SK-N-SH (cell line): ENCODE measurements around the gene PLK1. TPM values are rescaled to one million over a fixed set of nuclear protein-coding genes. Genes with fewer than 3 reads are reported as not detected.

Source experiments
- CHD2 ChIP-seq: fragments of 150-350 bp; IDR thresholded peaks from 2 replicates; pipeline ENCODE4 v1.6.1; 2018; ENCODE audit warnings: low read length; ENCODE audit not compliant: partially characterized antibody
- FOSL2 ChIP-seq: IDR thresholded peaks from 2 replicates; pipeline ENCODE4 v1.4.0; 2012; ENCODE audit warnings: low read depth, mild to moderate bottlenecking, moderate library complexity, borderline replicate concordance
- GABPA ChIP-seq: IDR thresholded peaks from 2 replicates; pipeline ENCODE4 v1.4.0; 2012; ENCODE audit warnings: low read depth, mild to moderate bottlenecking
- GATA2 ChIP-seq: sonication (generic); formaldehyde crosslinking; IDR thresholded peaks from 2 replicates; pipeline ENCODE4 v1.5.0; 2020; ENCODE audit warnings: mild to moderate bottlenecking, missing genetic modification reagents
- JUND ChIP-seq: IDR thresholded peaks from 2 replicates; pipeline ENCODE4 v1.4.0; 2012
- MEF2A ChIP-seq: IDR thresholded peaks from 2 replicates; pipeline ENCODE4 v1.4.0; 2012; ENCODE audit warnings: low read depth, borderline replicate concordance
- MXI1 ChIP-seq: IDR thresholded peaks from 2 replicates; pipeline ENCODE4 v1.6.1; 2012; ENCODE audit warnings: mild to moderate bottlenecking, low read depth, low read length, improper control_type of control experiment
- NRF1 ChIP-seq: IDR thresholded peaks from 2 replicates; pipeline ENCODE4 v1.6.1; 2012; ENCODE audit warnings: low read depth, mild to moderate bottlenecking, low read length
- POLR2AphosphoS5 ChIP-seq: IDR thresholded peaks from 2 replicates; pipeline ENCODE4 v1.6.1; 2012; ENCODE audit warnings: low read depth, low read length
- RAD21 ChIP-seq: IDR thresholded peaks from 2 replicates; pipeline ENCODE4 v1.6.1; 2012; ENCODE audit warnings: mild to moderate bottlenecking, low read length
- RXRA ChIP-seq: IDR thresholded peaks from 2 replicates; pipeline ENCODE4 v1.4.0; 2012; ENCODE audit warnings: low read depth, mild to moderate bottlenecking, borderline replicate concordance
- SMC3 ChIP-seq: IDR thresholded peaks from 2 replicates; pipeline ENCODE4 v1.6.1; 2012; ENCODE audit warnings: low read depth, low read length, improper control_type of control experiment
- TAF1 ChIP-seq: IDR thresholded peaks from 2 replicates; pipeline ENCODE4 v1.6.1; 2012; ENCODE audit warnings: low read depth, mild to moderate bottlenecking, low read length, moderate library complexity, borderline replicate concordance
- USF1 ChIP-seq: IDR thresholded peaks from 2 replicates; pipeline ENCODE4 v1.4.0; 2012; ENCODE audit warnings: low read depth, borderline replicate concordance
- YY1 ChIP-seq: IDR thresholded peaks from 2 replicates; pipeline ENCODE4 v1.4.0; 2012; ENCODE audit warnings: low read depth, mild to moderate bottlenecking
- polyA plus RNA-seq, 3 experiments: library from polyadenylated mRNA; depleted of rRNA; stranded (reverse); fragments of >200 nt; gene quantifications; 2 replicates each; pipeline ENCODE4 v1.2.3, GENCODE V29; 2012
- TF ChIP-seq, protein P1 (sequence below): IDR thresholded peaks from 2 replicates; pipeline ENCODE4 v1.4.0; 2012; ENCODE audit warnings: low read depth, borderline replicate concordance
- TF ChIP-seq, protein P2 (sequence below): IDR thresholded peaks from 2 replicates; pipeline ENCODE4; 2012
- TF ChIP-seq, protein P3 (sequence below): fragments of 150-350 bp; IDR thresholded peaks from 2 replicates; pipeline ENCODE4 v1.6.1; 2017; ENCODE audit warnings: antibody characterized with exemption, low read length, low read depth, borderline replicate concordance

Gene PLK1
- polyA plus RNA-seq, 1 of the 3 experiments (the other 2 are of a cell fraction): 68.7 TPM

- TF ChIP-seq USF1 (peak; percentile 93), YY1 (peak; percentile 79), GATA2 (CRISPR knock-in tag) (no peak), JUND (no peak), MXI1 (peak; percentile 69), GABPA (peak; percentile 89), TAF1 (peak; percentile 73), FOSL2 (no peak), RXRA (no peak), RAD21 (no peak), POLR2AphosphoS5 (peak; percentile 70; the same call in 1 of the 2 replicates), MEF2A (no peak), NRF1 (peak; percentile 93), SMC3 (no peak), CHD2 (peak; percentile 88)
- TF ChIP-seq, protein P1, sequence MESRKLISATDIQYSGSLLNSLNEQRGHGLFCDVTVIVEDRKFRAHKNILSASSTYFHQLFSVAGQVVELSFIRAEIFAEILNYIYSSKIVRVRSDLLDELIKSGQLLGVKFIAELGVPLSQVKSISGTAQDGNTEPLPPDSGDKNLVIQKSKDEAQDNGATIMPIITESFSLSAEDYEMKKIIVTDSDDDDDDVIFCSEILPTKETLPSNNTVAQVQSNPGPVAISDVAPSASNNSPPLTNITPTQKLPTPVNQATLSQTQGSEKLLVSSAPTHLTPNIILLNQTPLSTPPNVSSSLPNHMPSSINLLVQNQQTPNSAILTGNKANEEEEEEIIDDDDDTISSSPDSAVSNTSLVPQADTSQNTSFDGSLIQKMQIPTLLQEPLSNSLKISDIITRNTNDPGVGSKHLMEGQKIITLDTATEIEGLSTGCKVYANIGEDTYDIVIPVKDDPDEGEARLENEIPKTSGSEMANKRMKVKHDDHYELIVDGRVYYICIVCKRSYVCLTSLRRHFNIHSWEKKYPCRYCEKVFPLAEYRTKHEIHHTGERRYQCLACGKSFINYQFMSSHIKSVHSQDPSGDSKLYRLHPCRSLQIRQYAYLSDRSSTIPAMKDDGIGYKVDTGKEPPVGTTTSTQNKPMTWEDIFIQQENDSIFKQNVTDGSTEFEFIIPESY: no peak
- TF ChIP-seq, protein P2, sequence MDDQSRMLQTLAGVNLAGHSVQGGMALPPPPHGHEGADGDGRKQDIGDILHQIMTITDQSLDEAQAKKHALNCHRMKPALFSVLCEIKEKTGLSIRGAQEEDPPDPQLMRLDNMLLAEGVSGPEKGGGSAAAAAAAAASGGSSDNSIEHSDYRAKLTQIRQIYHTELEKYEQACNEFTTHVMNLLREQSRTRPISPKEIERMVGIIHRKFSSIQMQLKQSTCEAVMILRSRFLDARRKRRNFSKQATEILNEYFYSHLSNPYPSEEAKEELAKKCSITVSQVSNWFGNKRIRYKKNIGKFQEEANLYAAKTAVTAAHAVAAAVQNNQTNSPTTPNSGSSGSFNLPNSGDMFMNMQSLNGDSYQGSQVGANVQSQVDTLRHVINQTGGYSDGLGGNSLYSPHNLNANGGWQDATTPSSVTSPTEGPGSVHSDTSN: peak; percentile 24; the same call in 1 of the 2 replicates
- TF ChIP-seq, protein P3, sequence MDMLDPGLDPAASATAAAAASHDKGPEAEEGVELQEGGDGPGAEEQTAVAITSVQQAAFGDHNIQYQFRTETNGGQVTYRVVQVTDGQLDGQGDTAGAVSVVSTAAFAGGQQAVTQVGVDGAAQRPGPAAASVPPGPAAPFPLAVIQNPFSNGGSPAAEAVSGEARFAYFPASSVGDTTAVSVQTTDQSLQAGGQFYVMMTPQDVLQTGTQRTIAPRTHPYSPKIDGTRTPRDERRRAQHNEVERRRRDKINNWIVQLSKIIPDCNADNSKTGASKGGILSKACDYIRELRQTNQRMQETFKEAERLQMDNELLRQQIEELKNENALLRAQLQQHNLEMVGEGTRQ: 0 out of 2 replicates have a peak, but pooled peaks have one; percentile 51
Measured at GRCh38 chr16:23640931-23641765, 37.5 kb upstream of the PLK1 start, which contains the start of the genes DCTN5 and PALB2 (continued).
